ENCODE measurements around the gene VASH1. TPM values are rescaled to one million over a fixed set of nuclear protein-coding genes. Genes with fewer than 3 reads are reported as not detected.
A peak's percentile ranks its signal among the peaks of the same experiment; 100 is the strongest.

The VASH1 gene
- total RNA-seq, 2 donors from 2014 or later = 10.3 to 19.8 TPM

DNA sequence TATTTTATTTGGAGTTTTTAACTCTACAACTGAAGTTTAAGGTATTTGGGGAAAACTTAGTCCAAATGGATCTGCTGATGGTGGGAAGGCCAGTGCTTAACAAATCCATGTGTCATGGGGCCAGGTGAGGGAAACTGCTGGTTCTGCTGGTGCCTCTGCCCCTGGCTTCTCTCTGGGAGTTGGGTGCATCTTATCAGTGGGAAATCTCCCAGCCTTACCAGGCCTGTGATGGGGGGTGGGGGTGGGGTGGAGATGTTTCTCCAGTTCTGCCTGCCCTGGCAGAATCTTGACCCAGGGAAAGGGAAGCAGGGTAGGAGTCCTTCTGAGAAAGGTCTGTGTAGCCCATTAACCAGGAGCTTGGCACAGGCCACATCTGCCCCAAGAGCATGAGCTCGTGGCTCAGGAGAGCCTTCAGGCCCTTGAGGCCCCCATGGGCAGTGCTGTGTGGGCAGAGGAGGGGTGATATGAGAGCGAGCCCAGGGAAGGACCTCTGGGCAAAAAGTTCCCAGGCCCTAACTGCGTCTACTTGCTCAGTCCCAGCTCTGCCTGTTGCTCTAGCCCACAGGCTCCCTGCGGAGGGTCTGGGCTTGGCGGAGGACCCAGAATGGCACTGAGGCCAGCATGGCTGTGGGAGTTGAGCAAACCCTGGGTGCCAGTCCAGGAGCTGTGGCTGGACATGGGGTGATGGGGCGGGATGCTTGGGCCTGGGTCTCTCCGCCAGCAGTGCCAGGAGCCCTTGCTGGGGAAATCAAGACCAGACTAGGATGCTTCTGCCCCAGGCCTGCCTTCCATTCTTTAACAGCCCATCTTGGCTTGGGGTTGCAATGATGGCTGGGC is 18.2 kb downstream of the VASH1 start:
- 97 to 100% methylated on average over 2 to 7 of the region's 7 CpGs for WGBS, 2 experiments (ENCODE audit: insufficient coverage in 1 of 2, insufficient read length in 1 of 2)
- peak; percentile 33 for DNase-seq
- TF ChIP-seq, protein P1, sequence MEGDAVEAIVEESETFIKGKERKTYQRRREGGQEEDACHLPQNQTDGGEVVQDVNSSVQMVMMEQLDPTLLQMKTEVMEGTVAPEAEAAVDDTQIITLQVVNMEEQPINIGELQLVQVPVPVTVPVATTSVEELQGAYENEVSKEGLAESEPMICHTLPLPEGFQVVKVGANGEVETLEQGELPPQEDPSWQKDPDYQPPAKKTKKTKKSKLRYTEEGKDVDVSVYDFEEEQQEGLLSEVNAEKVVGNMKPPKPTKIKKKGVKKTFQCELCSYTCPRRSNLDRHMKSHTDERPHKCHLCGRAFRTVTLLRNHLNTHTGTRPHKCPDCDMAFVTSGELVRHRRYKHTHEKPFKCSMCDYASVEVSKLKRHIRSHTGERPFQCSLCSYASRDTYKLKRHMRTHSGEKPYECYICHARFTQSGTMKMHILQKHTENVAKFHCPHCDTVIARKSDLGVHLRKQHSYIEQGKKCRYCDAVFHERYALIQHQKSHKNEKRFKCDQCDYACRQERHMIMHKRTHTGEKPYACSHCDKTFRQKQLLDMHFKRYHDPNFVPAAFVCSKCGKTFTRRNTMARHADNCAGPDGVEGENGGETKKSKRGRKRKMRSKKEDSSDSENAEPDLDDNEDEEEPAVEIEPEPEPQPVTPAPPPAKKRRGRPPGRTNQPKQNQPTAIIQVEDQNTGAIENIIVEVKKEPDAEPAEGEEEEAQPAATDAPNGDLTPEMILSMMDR (conservative IDR thresholded peaks at IDR 0.05) = no peak
- Histone ChIP-seq H3K9ac (ENCODE audit: extremely low read depth, low read length, poor library complexity, severe bottlenecking) (no peak overlapping the region), H3K36me3 (ENCODE audit: control insufficient read depth, insufficient read depth, low read length) (peaks cover 9% of the 10 kb centered on the region), H3K4me3 (ENCODE audit: low read length) (no peak overlapping the region), H3K9me3 (ENCODE audit: control insufficient read depth, low read length) (no peaks in the 10 kb centered on the region), H3K4me1 (ENCODE audit: control insufficient read depth, insufficient read depth, low read length) (no peaks in the 10 kb centered on the region), H3K27me3 (ENCODE audit: control insufficient read depth, insufficient read depth, low read length, poor library complexity, severe bottlenecking) (no peaks in the 10 kb centered on the region), H3K27ac (ENCODE audit: low read depth, low read length) (no peak overlapping the region)
- H3K9me3 Mint-ChIP-seq = no peaks in the 10 kb centered on the region
- H3K27ac Mint-ChIP-seq = no peak overlapping the region
- peaks cover 15% of the 10 kb centered on the region for H3K36me3 Mint-ChIP-seq (ENCODE audit: low read depth)
- H3K27me3 Mint-ChIP-seq (ENCODE audit: insufficient read depth) = no peaks in the 10 kb centered on the region
- no peak overlapping the region for H3K4me3 Mint-ChIP-seq
- H3K4me1 Mint-ChIP-seq = peaks cover 7% of the 10 kb centered on the region

- Mint-ChIP-seq H3K27me3 (ENCODE audit: insufficient read depth) (no peaks in the 10 kb centered on the region), H3K4me1 (peaks cover 7% of the 10 kb centered on the region), H3K27ac (peak overlapping the region; percentile 40), H3K36me3 (ENCODE audit: low read depth) (peaks cover 20% of the 10 kb centered on the region), H3K4me3 (no peak overlapping the region), H3K9me3 (no peaks in the 10 kb centered on the region)
- Histone ChIP-seq H3K36me3 (ENCODE audit: control insufficient read depth, insufficient read depth, low read length) (peaks cover 9% of the 10 kb centered on the region), H3K27ac (ENCODE audit: low read depth, low read length) (no peak overlapping the region), H3K4me1 (ENCODE audit: control insufficient read depth, insufficient read depth, low read length) (no peaks in the 10 kb centered on the region), H3K4me3 (ENCODE audit: low read length) (no peak overlapping the region), H3K27me3 (ENCODE audit: control insufficient read depth, insufficient read depth, low read length, poor library complexity, severe bottlenecking) (no peaks in the 10 kb centered on the region), H3K9ac (ENCODE audit: extremely low read depth, low read length, poor library complexity, severe bottlenecking) (no peak overlapping the region), H3K9me3 (ENCODE audit: control insufficient read depth, low read length) (no peaks in the 10 kb centered on the region)
- peak; percentile 18 for DNase-seq
- TF ChIP-seq, protein P1 (conservative IDR thresholded peaks at IDR 0.05) = no peak
- WGBS, 2 experiments (ENCODE audit: insufficient coverage in 1 of 2, insufficient read length in 1 of 2) = 92 to 94% methylated on average over 2 of the region's 2 CpGs
These were observed 18.7 kb downstream of the VASH1 start for GRCh38 chr14:76780058-76780345.

DNA sequence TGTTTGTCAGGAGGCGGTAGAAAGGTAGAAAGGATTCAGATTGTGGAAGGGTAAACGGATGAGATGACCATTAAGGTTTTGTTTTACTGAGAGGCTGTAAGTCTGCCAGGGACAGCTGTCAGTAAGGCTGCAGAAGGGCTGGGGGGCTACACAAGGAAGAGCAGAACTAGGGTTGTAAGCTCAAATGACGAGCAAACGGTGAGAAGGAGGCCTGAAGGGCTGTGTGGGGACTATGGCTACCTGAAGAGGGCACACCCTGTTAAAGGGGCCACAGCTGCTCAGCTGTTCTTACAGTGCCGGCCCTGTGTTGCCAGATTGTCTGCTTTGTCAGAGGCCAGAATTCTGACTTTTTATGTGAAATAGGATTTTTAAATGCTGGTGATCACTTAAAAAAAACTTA is 19.1 kb downstream of the VASH1 start:
- H3K36me3 ChIP-seq (ENCODE audit: control insufficient read depth, insufficient read depth, low read length) = peaks cover 12% of the 10 kb centered on the region
- H3K27ac ChIP-seq (ENCODE audit: low read depth, low read length) = no peak overlapping the region
- TF ChIP-seq, protein P1 (conservative IDR thresholded peaks at IDR 0.05) = no peak
- Mint-ChIP-seq H3K27me3 (ENCODE audit: insufficient read depth) (no peaks in the 10 kb centered on the region), H3K4me1 (peaks cover 7% of the 10 kb centered on the region), H3K4me3 (no peak overlapping the region), H3K27ac (peak overlapping the region; percentile 40), H3K9me3 (no peaks in the 10 kb centered on the region), H3K36me3 (ENCODE audit: low read depth) (peaks cover 20% of the 10 kb centered on the region)
- H3K27me3 ChIP-seq (ENCODE audit: control insufficient read depth, insufficient read depth, low read length, poor library complexity, severe bottlenecking) = no peaks in the 10 kb centered on the region
- 77 to 78% methylated on average over 3 to 5 of the region's 5 CpGs for WGBS, 2 experiments (ENCODE audit: insufficient coverage in 1 of 2, insufficient read length in 1 of 2)
- H3K9me3 ChIP-seq (ENCODE audit: control insufficient read depth, low read length) = no peaks in the 10 kb centered on the region
- no peaks in the 10 kb centered on the region for H3K4me1 ChIP-seq (ENCODE audit: control insufficient read depth, insufficient read depth, low read length)
- no peak overlapping the region for H3K9ac ChIP-seq (ENCODE audit: extremely low read depth, low read length, poor library complexity, severe bottlenecking)
- H3K4me3 ChIP-seq (ENCODE audit: low read length) = no peak overlapping the region
- DNase-seq = no peak
